K562 (cell line): ENCODE measurements around the gene DGCR8. TPM values are rescaled to one million over a fixed set of nuclear protein-coding genes. Genes with fewer than 3 reads are reported as not detected.

ENCODE experiments used
- CBFA2T2 ChIP-seq: fragments of 450-650 bp; conservative IDR thresholded peaks from 2 replicates; pipeline ENCODE4 v1.6.1; 2017; ENCODE audit warnings: mild to moderate bottlenecking
- ETV5 ChIP-seq: sonication (generic); formaldehyde crosslinking; IDR thresholded peaks from 2 replicates; pipeline ENCODE4 v1.4.0; 2020; ENCODE audit warnings: low read depth, mild to moderate bottlenecking, missing genetic modification reagents
- LCOR ChIP-seq: sonication (generic); formaldehyde crosslinking; IDR thresholded peaks from 2 replicates; pipeline ENCODE4 v1.8.0; 2022; ENCODE audit warnings: mild to moderate bottlenecking, missing genetic modification reagents
- POLR2G ChIP-seq: fragments of 200-400 bp; formaldehyde crosslinking; IDR thresholded peaks from 2 replicates; pipeline ENCODE4 v1.6.1; 2017; ENCODE audit warnings: low read depth, mild to moderate bottlenecking, antibody characterized with exemption, low read length, moderate library complexity
- SP1 ChIP-seq: sonication (generic); formaldehyde crosslinking; IDR thresholded peaks from 2 replicates; pipeline ENCODE4 v1.8.1; 2022; ENCODE audit warnings: mild to moderate bottlenecking, missing genetic modification reagents
- STAG1 ChIP-seq: sonication (generic); formaldehyde crosslinking; IDR thresholded peaks from 2 replicates; pipeline ENCODE4 v1.5.0; 2020; ENCODE audit warnings: missing genetic modification reagents, borderline replicate concordance
- TCF7 ChIP-seq: sonication (generic); IDR thresholded peaks from 2 replicates; pipeline ENCODE4 v1.6.1; 2016; ENCODE audit warnings: antibody characterized with exemption, borderline replicate concordance
- TEAD1 ChIP-seq, 2 experiments: fragments of 450-650 bp in 1 of 2; sonication (generic) in 1 of 2; formaldehyde crosslinking; IDR thresholded peaks; 2 replicates each; pipeline versions ENCODE4 v1.4.0 to v1.8.0; 2020 to 2022; ENCODE audit warnings: mild to moderate bottlenecking in 2 of 2, missing genetic modification reagents in 1 of 2
- ZNF124 ChIP-seq: sonication (generic); formaldehyde crosslinking; IDR thresholded peaks from 2 replicates; pipeline ENCODE4 v1.8.1; 2022; ENCODE audit warnings: missing genetic modification reagents
- ZNF766 ChIP-seq: fragments of 200-800 bp; sonication (Bioruptor generic); conservative IDR thresholded peaks from 2 replicates; pipeline ENCODE4 v1.6.1; 2016; ENCODE audit warnings: missing genetic modification characterization, missing compliant biosample characterization
- ZNF77 ChIP-seq: fragments of 250-450 bp; sonication (Bioruptor Pico); IDR thresholded peaks from 2 replicates; pipeline ENCODE4 v1.5.0; 2020
- polyA plus RNA-seq, 8 experiments: library from polyadenylated mRNA; depleted of rRNA in 4 of 8; stranded (reverse) in 5 of 8; unstranded in 3 of 8; fragments of >200 nt; fragmentation: Nextera tagmentation in 2 of 8; fragmentation: Illumina TruSeq in 1 of 8; extraction: Ambion mirVana in 2 of 8; extraction: Trizol in 1 of 8; gene quantifications; 2 replicates each; pipeline versions ENCODE4 v1.2.1 to v1.2.3, GENCODE V29; 2011 to 2014; ENCODE audit warnings: inconsistent platforms in 1 of 8, missing spikeins in 1 of 8
- total RNA-seq, 7 experiments: library from RNA; depleted of rRNA in 6 of 7; stranded (reverse); fragments of >200 nt in 6 of 7; fragmentation: Illumina TruSeq in 2 of 7; extraction: Trizol in 2 of 7; gene quantifications; 2 replicates each; pipeline versions ENCODE4 v1.2.1 to v1.2.3, GENCODE V29; 2011 to 2021; ENCODE audit warnings: low replicate concordance in 1 of 7
- TF ChIP-seq, protein P1 (sequence below): sonication (generic); formaldehyde crosslinking; IDR thresholded peaks from 2 replicates; pipeline ENCODE4 v1.8.1; 2023; ENCODE audit warnings: mild to moderate bottlenecking, missing genetic modification reagents
- TF ChIP-seq, protein P2 (sequence below): sonication (generic); formaldehyde crosslinking; IDR thresholded peaks from 2 replicates; pipeline ENCODE4 v1.8.1; 2023; ENCODE audit warnings: mild to moderate bottlenecking, missing genetic modification reagents
- TF ChIP-seq, protein P3 (sequence below): fragments of 250-450 bp; sonication (Bioruptor Pico); IDR thresholded peaks from 2 replicates; pipeline ENCODE4 v1.4.0; 2020
- TF ChIP-seq, protein P4 (sequence below): fragments of 450-650 bp; formaldehyde crosslinking; IDR thresholded peaks from 2 replicates; pipeline ENCODE4 v1.4.0; 2022; ENCODE audit warnings: missing genetic modification characterization
- TF ChIP-seq, protein P5 (sequence below), 2 experiments: fragments of 450-650 bp; IDR thresholded peaks; 2 replicates each; pipeline ENCODE4 v1.6.1; 2016
- TF ChIP-seq, protein P6 (sequence below): fragments of 450-650 bp; IDR thresholded peaks from 2 replicates; pipeline ENCODE4 v1.6.1; 2018; ENCODE audit warnings: mild to moderate bottlenecking, low read depth; ENCODE audit not compliant: partially characterized antibody

The DGCR8 gene
- total and polyA plus RNA-seq, 9 of the 15 experiments (the other 6 are each of a cell fraction or from before 2014, with no cell fraction given), result 5.9 to 144 (median 80.1) TPM

DNA sequence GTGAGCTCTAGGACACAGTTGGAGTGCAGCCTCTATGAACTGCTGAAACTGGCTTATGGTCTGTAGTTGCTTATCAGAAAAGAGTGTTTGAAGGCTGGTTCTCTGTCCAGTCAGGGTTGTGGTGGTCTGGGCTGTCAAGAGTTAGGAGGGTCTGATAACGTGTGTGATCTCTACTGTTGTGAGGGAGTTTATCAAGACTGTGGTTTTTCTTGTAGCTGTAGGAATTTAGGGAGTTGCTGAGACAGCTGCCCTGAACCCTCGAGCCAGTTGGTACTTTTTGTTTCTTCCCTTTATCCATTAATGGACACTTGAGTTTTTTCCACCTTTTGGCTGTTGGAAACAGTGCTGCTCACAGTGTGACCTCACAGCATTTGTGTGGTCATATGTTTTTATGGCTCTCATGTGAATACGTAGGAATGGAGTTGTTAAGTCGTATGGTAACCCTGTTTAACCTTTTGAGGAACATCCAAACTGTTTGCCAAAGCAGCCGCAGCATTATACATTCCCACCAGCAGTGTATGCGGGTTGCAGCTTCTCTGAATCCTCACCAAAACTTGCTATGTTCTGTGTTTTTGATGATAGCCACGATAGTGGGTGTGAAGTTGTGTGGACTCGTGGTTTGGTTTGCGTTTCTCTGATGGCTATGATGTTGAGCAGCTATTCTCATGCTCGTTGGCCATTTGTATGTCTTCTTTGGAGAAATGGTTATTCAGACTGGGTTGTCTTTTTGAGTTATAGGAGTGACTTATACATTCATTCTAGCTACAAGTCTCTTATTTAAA, 20.9 kb upstream of the DGCR8 start (continued):
- TF ChIP-seq, protein P1, sequence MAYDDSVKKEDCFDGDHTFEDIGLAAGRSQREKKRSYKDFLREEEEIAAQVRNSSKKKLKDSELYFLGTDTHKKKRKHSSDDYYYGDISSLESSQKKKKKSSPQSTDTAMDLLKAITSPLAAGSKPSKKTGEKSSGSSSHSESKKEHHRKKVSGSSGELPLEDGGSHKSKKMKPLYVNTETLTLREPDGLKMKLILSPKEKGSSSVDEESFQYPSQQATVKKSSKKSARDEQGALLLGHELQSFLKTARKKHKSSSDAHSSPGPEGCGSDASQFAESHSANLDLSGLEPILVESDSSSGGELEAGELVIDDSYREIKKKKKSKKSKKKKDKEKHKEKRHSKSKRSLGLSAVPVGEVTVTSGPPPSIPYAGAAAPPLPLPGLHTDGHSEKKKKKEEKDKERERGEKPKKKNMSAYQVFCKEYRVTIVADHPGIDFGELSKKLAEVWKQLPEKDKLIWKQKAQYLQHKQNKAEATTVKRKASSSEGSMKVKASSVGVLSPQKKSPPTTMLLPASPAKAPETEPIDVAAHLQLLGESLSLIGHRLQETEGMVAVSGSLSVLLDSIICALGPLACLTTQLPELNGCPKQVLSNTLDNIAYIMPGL, result peak; percentile 70; the same call in 1 of the 2 replicates
- TF ChIP-seq POLR2G, result no peak
- TF ChIP-seq, protein P2, sequence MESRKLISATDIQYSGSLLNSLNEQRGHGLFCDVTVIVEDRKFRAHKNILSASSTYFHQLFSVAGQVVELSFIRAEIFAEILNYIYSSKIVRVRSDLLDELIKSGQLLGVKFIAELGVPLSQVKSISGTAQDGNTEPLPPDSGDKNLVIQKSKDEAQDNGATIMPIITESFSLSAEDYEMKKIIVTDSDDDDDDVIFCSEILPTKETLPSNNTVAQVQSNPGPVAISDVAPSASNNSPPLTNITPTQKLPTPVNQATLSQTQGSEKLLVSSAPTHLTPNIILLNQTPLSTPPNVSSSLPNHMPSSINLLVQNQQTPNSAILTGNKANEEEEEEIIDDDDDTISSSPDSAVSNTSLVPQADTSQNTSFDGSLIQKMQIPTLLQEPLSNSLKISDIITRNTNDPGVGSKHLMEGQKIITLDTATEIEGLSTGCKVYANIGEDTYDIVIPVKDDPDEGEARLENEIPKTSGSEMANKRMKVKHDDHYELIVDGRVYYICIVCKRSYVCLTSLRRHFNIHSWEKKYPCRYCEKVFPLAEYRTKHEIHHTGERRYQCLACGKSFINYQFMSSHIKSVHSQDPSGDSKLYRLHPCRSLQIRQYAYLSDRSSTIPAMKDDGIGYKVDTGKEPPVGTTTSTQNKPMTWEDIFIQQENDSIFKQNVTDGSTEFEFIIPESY (CRISPR knock-in tag), result no peak
- TF ChIP-seq, protein P3, sequence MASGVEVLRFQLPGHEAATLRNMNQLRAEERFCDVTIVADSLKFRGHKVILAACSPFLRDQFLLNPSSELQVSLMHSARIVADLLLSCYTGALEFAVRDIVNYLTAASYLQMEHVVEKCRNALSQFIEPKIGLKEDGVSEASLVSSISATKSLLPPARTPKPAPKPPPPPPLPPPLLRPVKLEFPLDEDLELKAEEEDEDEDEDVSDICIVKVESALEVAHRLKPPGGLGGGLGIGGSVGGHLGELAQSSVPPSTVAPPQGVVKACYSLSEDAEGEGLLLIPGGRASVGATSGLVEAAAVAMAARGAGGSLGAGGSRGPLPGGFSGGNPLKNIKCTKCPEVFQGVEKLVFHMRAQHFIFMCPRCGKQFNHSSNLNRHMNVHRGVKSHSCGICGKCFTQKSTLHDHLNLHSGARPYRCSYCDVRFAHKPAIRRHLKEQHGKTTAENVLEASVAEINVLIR, result no peak
- TF ChIP-seq, protein P4, sequence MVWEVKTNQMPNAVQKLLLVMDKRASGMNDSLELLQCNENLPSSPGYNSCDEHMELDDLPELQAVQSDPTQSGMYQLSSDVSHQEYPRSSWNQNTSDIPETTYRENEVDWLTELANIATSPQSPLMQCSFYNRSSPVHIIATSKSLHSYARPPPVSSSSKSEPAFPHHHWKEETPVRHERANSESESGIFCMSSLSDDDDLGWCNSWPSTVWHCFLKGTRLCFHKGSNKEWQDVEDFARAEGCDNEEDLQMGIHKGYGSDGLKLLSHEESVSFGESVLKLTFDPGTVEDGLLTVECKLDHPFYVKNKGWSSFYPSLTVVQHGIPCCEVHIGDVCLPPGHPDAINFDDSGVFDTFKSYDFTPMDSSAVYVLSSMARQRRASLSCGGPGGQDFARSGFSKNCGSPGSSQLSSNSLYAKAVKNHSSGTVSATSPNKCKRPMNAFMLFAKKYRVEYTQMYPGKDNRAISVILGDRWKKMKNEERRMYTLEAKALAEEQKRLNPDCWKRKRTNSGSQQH (CRISPR knock-in tag), result no peak; the same call in none of the 2 replicates
- TF ChIP-seq ZNF124 (CRISPR knock-in tag), result no peak
- 0 out of 2 replicates have a peak, but pooled peaks have one; percentile 73 for TF ChIP-seq TCF7
- TF ChIP-seq, protein P5, sequence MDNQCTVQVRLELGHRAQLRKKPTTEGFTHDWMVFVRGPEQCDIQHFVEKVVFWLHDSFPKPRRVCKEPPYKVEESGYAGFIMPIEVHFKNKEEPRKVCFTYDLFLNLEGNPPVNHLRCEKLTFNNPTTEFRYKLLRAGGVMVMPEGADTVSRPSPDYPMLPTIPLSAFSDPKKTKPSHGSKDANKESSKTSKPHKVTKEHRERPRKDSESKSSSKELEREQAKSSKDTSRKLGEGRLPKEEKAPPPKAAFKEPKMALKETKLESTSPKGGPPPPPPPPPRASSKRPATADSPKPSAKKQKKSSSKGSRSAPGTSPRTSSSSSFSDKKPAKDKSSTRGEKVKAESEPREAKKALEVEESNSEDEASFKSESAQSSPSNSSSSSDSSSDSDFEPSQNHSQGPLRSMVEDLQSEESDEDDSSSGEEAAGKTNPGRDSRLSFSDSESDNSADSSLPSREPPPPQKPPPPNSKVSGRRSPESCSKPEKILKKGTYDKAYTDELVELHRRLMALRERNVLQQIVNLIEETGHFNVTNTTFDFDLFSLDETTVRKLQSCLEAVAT (IDR thresholded peaks at IDR 0.05), result peak; percentile 43 to 85
- TF ChIP-seq ETV5 (CRISPR knock-in tag), result no peak
- TF ChIP-seq TEAD1 (CRISPR knock-in tag; IDR thresholded peaks at IDR 0.05), result peak in 1 of 2 experiments; percentile 98; a peak in 2 of 4 replicates
- TF ChIP-seq, protein P6, sequence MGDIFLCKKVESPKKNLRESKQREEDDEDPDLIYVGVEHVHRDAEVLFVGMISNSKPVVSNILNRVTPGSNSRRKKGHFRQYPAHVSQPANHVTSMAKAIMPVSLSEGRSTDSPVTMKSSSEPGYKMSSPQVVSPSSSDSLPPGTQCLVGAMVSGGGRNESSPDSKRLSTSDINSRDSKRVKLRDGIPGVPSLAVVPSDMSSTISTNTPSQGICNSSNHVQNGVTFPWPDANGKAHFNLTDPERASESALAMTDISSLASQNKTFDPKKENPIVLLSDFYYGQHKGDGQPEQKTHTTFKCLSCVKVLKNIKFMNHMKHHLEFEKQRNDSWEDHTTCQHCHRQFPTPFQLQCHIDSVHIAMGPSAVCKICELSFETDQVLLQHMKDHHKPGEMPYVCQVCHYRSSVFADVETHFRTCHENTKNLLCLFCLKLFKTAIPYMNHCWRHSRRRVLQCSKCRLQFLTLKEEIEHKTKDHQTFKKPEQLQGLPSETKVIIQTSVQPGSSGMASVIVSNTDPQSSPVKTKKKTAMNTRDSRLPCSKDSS, result no peak
- TF ChIP-seq LCOR (CRISPR knock-in tag), result no peak
- peak; percentile 82; the same call in 1 of the 2 replicates for TF ChIP-seq ZNF766 (CRISPR knock-in tag)
- no peak for TF ChIP-seq CBFA2T2
- TF ChIP-seq ZNF77 (CRISPR knock-in tag), result no peak
- no peak for TF ChIP-seq SP1 (CRISPR knock-in tag)
- no peak for TF ChIP-seq STAG1 (CRISPR knock-in tag)
